Activated B cell treated with CpG ODN at 0.5 μM for 24 hours (primary cell): ENCODE data around the gene SLC41A3. TPM values are rescaled to one million over a fixed set of nuclear protein-coding genes. Genes with fewer than 3 reads are reported as not detected.

Experiments
- ATAC-seq: fragments of 200-7000 bp; cut with Tn5 transposase; one replicate; pipeline ENCODE4 v1.10.0; 2021; ENCODE audit warnings: low read depth, mild to moderate bottlenecking, moderate library complexity
- CTCF ChIA-PET: fragments of 350-600 bp; sonication (Branson Sonifier 250); formaldehyde crosslinking; loops from one replicate; lab custom pipeline; 2021; ENCODE audit warnings: antibody characterized with exemption; lab: Charles Lee
- POLR2A ChIA-PET: fragments of 350-600 bp; sonication (Branson Sonifier 250); formaldehyde crosslinking; loops from one replicate; lab custom pipeline; 2021; ENCODE audit warnings: antibody characterized with exemption; lab: Charles Lee
- DNase-seq: peaks from one replicate; pipeline ENCODE4 v3.0.0; 2022
- H3K27ac Mint-ChIP-seq: one replicate; pipeline ENCODE4 v1.8.0; 2020; ENCODE audit warnings: mixed read lengths
- H3K27me3 Mint-ChIP-seq: one replicate; pipeline ENCODE4 v1.8.0; 2021; ENCODE audit warnings: mixed read lengths
- H3K36me3 Mint-ChIP-seq: one replicate; pipeline ENCODE4 v1.8.0; 2021; ENCODE audit warnings: low read depth, mixed read lengths
- H3K4me1 Mint-ChIP-seq: one replicate; pipeline ENCODE4 v1.8.0; 2021; ENCODE audit warnings: mixed read lengths
- H3K4me3 Mint-ChIP-seq: one replicate; pipeline ENCODE4 v1.8.0; 2020; ENCODE audit warnings: mild to moderate bottlenecking, mixed read lengths
- H3K9me3 Mint-ChIP-seq: one replicate; pipeline ENCODE4 v1.8.0; 2020; ENCODE audit warnings: mixed read lengths
- intact Hi-C: fragments of 100-400 bp; cut with micrococcal nuclease; formaldehyde crosslinking; loops from one replicate; pipeline ENCODE4 v1.15.1; 2024
- total RNA-seq: library from RNA; stranded (reverse); gene quantifications from 2 replicates; pipeline ENCODE4 v1.2.3, GENCODE V29; 2022
- TF ChIP-seq, protein P1 (sequence below): fragments of 200-600 bp; IDR thresholded peaks from one replicate; pipeline ENCODE4 v1.8.0; 2022; ENCODE audit warnings: antibody characterized with exemption, mild to moderate bottlenecking

The SLC41A3 gene
- total RNA-seq, 1 donor from 2014 or later: 36.2 TPM

DNA sequence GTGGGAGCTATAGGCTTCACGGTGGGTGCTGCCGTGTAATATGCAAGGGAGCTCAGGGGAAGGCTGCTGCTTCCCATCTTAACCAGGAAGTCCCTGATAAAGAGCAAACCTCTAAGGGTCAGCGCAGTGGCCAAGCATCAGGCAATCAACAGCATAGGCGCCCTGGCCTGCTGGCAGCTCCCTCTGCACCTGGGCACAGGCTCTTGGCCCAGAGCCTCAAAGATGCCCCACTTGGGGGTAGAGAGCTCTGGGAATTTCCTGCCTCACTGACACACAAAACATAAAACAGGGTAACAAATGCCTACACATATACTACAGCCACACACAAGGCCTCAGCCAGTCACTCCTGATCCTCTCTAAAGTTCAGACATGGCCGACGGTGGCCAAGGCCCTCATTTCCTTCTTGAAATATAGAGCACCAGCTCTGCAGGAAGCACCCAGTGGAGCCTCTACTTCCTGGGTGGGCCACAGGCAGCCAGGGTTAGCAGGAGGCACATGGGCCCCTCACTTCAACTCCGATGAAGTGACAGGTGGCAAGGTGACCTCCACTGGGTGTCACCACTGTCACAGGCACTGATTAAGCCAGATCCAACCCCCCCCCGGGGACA, 20.5 kb downstream of the SLC41A3 start:
- intact Hi-C loops: no loop called here
- no peak for DNase-seq
- no peak for ATAC-seq
- ChIA-PET POLR2A (no interaction called here), CTCF (no interaction called here)
- H3K4me3 Mint-ChIP-seq: no peak overlapping the region
- peaks cover 30% of the 10 kb centered on the region for H3K36me3 Mint-ChIP-seq
- peaks cover 6% of the 10 kb centered on the region for H3K4me1 Mint-ChIP-seq
- no peaks in the 10 kb centered on the region for H3K27me3 Mint-ChIP-seq
- no peaks in the 10 kb centered on the region for H3K9me3 Mint-ChIP-seq
- TF ChIP-seq, protein P1, sequence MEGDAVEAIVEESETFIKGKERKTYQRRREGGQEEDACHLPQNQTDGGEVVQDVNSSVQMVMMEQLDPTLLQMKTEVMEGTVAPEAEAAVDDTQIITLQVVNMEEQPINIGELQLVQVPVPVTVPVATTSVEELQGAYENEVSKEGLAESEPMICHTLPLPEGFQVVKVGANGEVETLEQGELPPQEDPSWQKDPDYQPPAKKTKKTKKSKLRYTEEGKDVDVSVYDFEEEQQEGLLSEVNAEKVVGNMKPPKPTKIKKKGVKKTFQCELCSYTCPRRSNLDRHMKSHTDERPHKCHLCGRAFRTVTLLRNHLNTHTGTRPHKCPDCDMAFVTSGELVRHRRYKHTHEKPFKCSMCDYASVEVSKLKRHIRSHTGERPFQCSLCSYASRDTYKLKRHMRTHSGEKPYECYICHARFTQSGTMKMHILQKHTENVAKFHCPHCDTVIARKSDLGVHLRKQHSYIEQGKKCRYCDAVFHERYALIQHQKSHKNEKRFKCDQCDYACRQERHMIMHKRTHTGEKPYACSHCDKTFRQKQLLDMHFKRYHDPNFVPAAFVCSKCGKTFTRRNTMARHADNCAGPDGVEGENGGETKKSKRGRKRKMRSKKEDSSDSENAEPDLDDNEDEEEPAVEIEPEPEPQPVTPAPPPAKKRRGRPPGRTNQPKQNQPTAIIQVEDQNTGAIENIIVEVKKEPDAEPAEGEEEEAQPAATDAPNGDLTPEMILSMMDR: no peak
- no peak overlapping the region for H3K27ac Mint-ChIP-seq

DNA sequence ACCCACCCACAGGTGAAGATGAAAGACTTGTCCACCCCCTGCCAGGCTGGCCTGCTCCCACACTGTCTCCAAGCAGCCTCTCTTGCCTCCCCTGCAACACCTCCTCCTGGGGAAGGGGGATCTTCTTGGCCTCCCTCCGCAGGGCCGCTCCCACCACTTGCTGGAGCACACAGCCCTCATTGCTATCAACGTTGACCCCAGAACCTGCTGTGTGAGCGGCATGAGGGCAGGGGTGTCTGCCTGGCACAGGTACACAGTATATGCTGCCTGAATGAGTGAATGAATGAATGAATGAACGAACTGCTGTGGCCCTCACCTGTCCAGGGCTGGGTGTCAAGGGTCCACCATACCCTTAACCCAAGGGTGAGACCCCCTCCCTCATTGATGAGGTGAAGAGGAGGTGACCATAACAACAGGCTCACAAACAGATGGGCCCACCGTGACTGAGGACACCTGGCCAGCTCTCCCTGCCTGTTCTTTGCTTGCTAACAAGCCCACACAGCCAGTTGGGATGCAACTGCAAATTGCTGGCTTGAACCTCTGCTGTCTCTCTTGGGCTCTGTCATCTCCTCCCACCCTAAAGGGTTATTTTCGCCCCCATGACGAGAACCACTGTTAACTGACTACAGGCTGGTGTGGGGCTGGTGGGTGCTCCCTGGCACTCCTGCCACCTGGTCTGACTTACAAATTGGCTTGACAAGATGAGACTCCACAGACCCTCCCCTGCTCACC, 22.5 kb downstream of the SLC41A3 start:
- intact Hi-C loops: no loop called here
- Mint-ChIP-seq H3K9me3 (no peaks in the 10 kb centered on the region), H3K4me1 (peaks cover 6% of the 10 kb centered on the region), H3K27me3 (no peaks in the 10 kb centered on the region), H3K4me3 (no peak overlapping the region), H3K36me3 (peaks cover 21% of the 10 kb centered on the region), H3K27ac (no peak overlapping the region)
- TF ChIP-seq, protein P1: no peak
- ATAC-seq (no peak), DNase-seq (no peak)
- ChIA-PET CTCF (no interaction called here), POLR2A (no interaction called here)

DNA sequence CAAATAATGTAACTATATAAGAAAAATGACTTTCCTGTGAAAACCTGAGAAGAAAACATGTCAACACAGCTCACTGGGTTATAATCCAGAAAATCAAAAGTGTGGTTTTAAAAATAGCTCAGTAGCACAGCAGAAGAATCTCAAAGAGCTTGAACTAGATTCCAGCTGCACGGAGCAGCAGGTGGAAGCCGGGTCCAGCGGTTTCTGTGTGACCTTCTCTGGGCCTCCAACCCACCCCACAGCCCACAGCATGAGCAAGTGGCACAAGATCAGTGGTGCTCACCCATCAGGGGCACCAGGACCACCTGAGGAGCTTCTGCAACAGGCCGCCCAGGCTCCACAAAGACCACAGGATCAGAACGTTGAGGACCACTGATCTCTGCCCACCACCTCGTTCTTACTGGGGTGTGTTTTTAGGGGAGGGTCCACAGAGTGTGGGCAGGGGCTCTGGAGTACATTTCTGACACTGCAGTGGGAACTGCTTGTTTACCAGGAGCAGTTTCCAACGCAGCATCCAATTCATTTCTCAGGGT, 23.2 kb downstream of the SLC41A3 start:
- H3K4me3 Mint-ChIP-seq: no peak overlapping the region
- H3K27me3 Mint-ChIP-seq: no peaks in the 10 kb centered on the region
- H3K27ac Mint-ChIP-seq: no peak overlapping the region
- POLR2A ChIA-PET: no interaction called here
- H3K9me3 Mint-ChIP-seq: no peaks in the 10 kb centered on the region
- CTCF ChIA-PET: no interaction called here
- intact Hi-C loops: no loop called here
- H3K4me1 Mint-ChIP-seq: peaks cover 6% of the 10 kb centered on the region
- DNase-seq (no peak), ATAC-seq (no peak)
- H3K36me3 Mint-ChIP-seq: peaks cover 13% of the 10 kb centered on the region
- TF ChIP-seq, protein P1: no peak

DNA sequence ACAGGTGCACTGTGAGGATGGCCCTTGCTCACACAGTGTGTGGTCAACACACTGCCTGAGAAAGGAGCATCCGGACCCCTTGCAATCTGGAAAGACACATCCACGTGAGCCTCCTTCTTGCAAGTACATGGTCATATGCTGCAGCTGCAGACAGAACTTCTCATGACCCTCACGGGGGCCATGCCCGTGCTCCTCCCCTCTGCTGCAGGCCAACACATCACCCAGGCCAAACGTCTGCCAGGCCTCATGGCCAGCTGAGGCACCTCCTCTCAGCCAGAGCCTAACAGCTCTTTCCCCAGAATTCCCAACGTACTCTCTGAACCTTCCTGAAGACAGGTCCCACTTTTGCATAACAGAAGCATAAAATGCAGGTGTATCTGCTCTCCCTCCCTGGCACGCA, 25.3 kb downstream of the SLC41A3 start:
- no peak overlapping the region for H3K27ac Mint-ChIP-seq
- no peak overlapping the region for H3K4me3 Mint-ChIP-seq
- ChIA-PET CTCF (no interaction called here), POLR2A (no interaction called here)
- no peak for DNase-seq
- peaks cover 10% of the 10 kb centered on the region for H3K4me1 Mint-ChIP-seq
- TF ChIP-seq, protein P1: no peak
- H3K9me3 Mint-ChIP-seq: no peaks in the 10 kb centered on the region
- H3K27me3 Mint-ChIP-seq: no peaks in the 10 kb centered on the region
- H3K36me3 Mint-ChIP-seq: peaks cover 10% of the 10 kb centered on the region
- ATAC-seq: no peak
- intact Hi-C loops: no loop called here

DNA sequence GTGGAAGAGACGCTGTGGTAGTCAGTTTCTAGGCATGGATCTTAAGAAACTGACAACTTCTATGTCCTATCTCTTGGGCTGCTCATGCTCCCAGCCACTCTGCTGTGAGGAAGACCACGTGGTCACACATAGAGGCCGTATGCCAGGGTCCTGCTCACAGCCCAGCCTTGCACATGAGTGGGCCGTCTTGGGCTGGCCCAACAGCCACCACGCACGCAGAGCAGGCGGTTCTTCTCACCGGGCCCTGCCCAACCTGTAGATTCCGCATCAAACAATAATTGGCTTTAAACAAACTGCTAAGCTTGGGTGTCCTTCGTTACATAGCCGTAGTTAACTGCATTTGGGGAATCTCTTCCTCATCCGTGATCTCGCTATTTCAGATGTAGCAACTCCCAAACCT, 26.0 kb downstream of the SLC41A3 start:
- intact Hi-C loops: no loop called here
- H3K9me3 Mint-ChIP-seq: no peaks in the 10 kb centered on the region
- no peak overlapping the region for H3K27ac Mint-ChIP-seq
- CTCF ChIA-PET: no interaction called here
- ATAC-seq (no peak), DNase-seq (no peak)
- H3K4me3 Mint-ChIP-seq: no peak overlapping the region
- TF ChIP-seq, protein P1: no peak
- H3K27me3 Mint-ChIP-seq: no peaks in the 10 kb centered on the region
- peaks cover 10% of the 10 kb centered on the region for H3K36me3 Mint-ChIP-seq
- peaks cover 15% of the 10 kb centered on the region for H3K4me1 Mint-ChIP-seq
- POLR2A ChIA-PET: no interaction called here
